ENCODE data around the gene KCNIP3.

- TF ChIP-seq POLR2AphosphoS5 (IDR thresholded peaks at IDR 0.05; ENCODE audit: borderline replicate concordance, low read depth, low read length) (no peak), EZH2 (IDR thresholded peaks at IDR 0.05) (no peak)
Measured at GRCh38 chr2:95348609-95349567, 51.7 kb downstream of the KCNIP3 start.
